Endometrial microvascular endothelial cells (primary cell): ENCODE data around the gene CASP8AP2. TPM values are rescaled to one million over a fixed set of nuclear protein-coding genes. Genes with fewer than 3 reads are reported as not detected.
"Not testable (repeated sequence)": the region's sequence is repeated elsewhere in the genome, so short reads cannot be mapped to it uniquely, and the experiment has no call there.

Experiments
- in situ Hi-C: cut with HindIII; loops from 2 replicates; pipeline ENCODE4 v1.10.0; 2017; ENCODE audit warnings: low sequenced_read_pairs, low pct_unique_long_range_greater_than_20kb; ENCODE audit errors: inconsistent ontology term
- total RNA-seq: library from RNA; depleted of rRNA; stranded (reverse); fragments of >200 nt; gene quantifications from one replicate; pipeline ENCODE4 v1.2.3, GENCODE V29; 2015; ENCODE audit errors: inconsistent ontology term

Gene CASP8AP2
- total RNA-seq, 1 donor from 2014 or later: 7.3 TPM

DNA sequence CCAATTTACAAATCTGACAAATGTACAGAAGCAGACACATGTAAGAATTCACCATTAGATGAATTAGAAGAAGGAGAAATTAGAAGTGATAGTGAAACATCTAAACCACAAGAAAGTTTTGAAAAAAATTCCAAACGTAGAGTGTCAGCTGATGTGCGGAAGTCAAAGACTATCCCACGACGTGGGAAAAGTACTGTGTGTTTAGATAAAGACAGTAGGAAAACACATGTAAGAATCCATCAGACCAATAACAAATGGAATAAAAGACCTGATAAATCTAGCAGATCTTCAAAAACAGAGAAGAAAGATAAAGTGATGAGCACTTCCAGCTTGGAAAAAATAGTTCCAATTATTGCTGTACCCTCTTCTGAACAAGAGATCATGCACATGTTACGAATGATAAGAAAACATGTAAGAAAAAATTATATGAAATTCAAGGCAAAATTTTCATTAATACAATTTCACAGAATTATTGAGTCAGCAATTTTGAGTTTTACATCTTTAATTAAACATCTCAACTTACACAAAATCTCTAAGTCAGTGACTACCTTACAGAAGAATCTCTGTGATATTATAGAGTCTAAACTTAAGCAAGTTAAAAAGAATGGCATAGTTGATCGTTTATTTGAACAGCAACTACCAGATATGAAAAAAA, 36.5 kb downstream of the CASP8AP2 start:
- in situ Hi-C loops: no loop called here

DNA sequence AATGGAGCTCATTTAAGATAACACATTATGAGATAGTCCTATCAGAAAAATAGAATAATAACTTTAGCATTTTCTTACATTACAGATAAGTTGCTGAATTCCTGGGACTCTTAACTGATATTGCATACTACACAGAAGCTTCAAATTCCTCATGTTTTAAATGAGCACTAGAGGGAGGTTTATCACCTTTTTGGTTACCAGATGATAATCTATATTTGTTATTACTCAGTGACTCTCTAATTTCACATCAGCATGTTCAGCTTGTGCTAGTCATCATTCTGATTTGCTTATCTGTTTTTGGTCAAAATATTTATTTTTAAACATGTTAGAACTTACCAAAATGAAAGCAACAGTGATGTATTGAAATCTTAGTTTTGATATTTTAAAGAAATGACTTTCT, 44.0 kb downstream of the CASP8AP2 start:
- in situ Hi-C loops: no loop called here

DNA sequence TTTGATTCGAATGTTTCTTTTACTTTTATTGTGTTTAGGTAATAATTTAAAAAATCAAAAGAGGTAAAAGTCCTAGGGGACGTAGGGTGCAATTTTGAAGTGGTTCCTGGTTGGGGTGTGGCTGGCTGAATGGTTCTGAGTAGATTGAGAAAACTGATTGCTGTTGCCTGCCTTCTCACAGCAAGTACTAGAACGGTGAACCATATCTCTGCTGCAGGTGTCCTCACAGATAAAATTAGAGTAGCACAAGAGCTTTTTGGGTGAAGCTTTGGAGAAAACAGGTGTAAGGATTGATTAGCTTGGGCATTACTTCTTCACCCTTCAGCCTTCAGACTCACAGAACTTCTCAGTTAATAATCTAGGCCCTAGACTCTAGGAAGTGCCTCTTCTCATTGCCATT, 44.8 kb downstream of the CASP8AP2 start:
- in situ Hi-C loops: no loop called here

DNA sequence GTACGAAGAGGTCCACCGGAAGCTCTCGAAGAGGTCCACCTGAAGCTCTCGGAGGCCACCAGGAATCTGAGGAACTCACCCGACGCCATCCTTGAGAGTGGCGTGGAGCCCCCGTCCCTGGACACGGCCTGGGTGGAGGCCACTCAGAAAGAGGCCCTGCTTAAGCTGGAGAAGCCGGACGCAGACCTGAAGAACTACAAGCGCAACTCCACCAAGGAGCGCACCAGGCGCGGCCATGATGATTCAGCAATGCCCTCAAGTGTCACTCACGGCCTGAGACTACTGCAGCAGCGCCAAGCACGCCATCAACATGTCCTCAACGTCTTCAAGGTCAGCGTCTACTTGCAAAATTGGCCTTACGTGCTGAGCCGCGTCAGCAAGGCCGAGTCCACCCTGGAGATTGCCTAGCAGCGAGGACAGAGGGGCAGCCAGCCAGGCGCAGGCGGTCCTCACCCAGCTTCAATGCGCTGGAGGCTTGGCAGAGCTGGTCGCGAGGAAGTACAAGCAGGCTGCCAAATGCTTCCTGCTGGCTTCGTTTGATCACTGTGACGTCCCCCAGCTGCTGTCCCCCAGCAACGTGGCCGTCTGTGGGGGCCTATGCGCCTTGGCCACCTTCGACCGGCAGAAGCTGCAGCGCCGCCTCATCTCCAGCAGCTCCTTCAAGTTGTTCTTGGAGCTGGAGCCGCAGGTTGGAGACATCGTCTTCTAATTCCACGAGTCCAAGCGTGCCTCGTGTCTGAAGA, 56.9 kb downstream of the CASP8AP2 start:
- in situ Hi-C loops: no loop called here

DNA sequence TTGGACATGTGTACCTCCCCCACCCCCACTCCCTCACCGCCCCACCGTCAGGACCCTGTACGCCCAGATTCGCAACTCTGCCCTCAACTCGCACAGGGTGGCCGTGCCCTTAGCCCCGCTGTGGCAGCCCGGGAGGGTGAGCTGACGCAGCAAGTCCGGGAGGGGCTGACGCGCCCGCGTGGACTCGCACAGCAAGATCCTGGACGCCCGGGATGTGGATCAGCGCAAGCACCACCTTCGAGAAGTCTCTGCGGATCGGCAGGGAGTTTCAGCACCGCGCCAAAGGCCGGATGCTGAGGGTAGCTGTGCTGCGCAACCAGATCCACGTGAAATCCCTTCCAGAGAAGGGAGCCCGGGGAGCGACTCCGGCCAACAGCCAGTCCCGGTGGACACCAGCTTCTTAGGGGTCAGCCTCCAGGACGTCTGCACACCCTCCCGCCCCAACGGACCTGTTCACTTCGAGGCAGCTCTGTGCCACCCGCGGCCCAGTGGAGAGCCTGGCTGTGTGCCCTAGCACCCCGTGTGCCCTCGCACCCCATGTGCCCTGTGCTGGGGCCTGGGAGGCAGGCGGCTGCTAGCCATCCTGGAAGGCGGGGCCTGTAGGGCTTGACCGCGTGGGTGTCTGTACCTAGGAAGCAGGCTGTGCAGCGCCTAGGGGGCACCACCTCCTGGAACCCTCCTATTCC, 57.9 kb downstream of the CASP8AP2 start:
- in situ Hi-C loops: no loop called here

DNA sequence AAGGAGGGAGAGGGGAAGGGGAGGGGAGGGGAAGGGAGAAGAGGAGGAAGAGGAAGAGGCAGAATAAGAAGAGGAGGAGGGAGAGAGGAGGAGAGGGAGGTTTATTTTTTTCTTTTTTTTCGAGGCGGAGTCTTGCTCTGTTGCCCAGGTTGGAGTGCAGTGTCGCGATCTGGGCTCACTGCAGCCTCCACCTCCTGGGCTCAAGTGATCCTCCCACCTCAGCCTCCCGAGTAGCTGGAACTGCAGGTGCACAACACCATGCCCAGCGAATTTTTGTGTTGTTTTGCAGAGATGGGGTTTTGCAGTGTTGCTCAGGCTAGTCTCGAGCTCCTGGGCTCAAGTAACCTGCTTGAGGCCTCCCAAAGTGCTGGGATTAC, 58.4 kb downstream of the CASP8AP2 start:
- in situ Hi-C loops: no loop called here

DNA sequence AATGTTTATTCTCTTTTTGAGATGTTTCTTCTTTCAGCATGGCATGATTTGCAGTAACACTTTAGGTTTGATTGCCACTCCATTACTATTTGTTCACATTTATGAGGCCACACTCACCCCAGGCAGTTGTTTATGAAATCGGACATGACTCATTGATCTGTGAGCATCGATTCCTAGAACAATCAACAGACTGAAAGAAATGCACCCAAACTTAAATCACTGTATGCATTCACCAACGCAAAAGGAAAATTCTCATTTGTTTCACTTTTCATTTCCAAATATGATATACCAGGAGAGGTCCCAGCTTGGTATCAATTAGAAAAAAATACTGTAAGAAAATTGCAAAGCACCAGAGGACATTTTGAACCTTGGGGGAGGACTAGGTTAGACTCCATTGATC, 59.2 kb downstream of the CASP8AP2 start:
- in situ Hi-C loops: no loop called here

DNA sequence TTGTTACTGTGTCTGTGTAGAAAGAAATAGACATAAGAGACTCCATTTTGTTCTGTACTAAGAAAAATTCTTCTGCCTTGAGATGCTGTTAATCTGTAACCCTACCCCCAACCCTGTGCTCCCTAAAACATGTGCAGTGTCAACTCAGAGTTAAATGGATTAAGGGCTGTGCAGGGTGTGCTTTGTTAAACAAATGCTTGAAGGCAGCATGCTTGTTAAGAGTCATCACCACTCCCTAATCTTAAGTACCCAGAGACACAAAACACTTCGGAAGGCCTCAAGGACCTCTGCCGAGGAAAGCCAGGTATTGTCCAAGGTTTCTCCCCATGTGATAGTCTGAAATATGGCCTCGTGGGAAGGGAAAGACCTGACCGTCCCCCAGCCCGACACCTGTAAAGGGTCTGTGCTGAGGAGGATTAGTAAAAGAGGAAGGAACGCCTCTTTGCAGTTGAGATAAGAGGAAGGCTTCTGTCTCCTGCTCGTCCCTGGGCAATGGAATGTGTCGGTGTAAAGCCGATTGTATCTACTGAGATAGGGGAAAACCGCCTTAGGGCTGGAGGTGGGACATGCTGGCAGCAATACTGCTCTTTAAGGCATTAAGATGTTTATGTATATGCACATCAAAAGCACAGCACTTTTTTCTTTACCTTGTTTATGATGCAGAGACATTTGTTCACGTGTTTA, 61.3 kb downstream of the CASP8AP2 start:
- in situ Hi-C loops: not testable (repeated sequence)

DNA sequence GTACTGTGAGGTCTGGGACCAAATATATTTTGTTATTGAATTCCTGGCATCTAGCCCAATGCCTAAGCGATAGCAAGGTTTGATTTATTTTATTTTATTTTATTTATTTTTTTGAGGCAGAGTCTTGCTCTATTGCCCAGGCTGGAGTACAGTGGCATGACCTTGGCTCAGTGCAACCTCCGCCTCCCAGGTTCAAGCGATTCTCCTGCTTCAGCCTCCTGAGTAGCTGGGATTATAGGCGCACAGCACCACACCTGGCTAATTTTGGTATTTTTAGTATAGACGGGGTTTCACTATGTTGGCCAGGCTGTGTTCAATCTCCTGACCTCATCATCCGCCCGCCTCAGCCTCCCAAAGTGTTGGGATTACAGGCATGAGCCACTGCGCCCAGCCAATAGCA, 62.9 kb downstream of the CASP8AP2 start:
- in situ Hi-C loops: not testable (repeated sequence)

DNA sequence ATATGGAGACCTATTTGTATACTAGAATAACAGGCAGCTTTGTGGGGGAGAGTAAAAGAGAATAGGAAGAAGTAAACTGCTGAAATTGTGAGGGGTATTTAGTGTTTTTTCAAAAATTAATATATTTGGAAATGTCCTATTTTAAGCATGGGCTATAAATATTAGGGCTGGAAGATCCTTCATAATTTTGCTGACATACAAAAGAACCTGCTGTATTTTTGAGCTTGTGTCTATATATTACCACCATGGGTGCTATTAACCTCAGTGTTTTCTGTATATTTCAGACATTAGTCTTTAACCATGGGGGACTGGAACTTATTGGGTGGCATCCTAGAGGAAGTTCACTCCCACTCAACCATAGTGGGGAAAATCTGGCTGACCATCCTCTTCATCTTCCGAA, 64.5 kb downstream of the CASP8AP2 start, which contains the start of gene GJA10:
GJA10 (plus strand) TSS at position 301 of the 400 bp plus-strand sequence; CDS start at position 301, 0 bp downstream.
- in situ Hi-C loops: no loop called here

DNA sequence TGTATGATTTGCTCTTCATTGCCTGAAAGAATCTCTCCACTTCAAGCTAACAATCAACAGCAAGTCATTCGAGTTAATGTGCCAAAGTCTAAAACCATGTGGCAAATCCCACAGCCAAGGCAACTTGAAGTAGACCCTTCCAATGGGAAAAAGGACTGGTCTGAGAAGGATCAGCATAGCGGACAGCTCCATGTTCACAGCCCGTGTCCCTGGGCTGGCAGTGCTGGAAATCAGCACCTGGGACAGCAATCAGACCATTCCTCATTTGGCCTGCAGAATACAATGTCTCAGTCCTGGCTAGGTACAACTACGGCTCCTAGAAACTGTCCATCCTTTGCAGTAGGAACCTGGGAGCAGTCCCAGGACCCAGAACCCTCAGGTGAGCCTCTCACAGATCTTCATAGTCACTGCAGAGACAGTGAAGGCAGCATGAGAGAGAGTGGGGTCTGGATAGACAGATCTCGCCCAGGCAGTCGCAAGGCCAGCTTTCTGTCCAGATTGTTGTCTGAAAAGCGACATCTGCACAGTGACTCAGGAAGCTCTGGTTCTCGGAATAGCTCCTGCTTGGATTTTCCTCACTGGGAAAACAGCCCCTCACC, 65.7 kb downstream of the CASP8AP2 start:
- in situ Hi-C loops: no loop called here

DNA sequence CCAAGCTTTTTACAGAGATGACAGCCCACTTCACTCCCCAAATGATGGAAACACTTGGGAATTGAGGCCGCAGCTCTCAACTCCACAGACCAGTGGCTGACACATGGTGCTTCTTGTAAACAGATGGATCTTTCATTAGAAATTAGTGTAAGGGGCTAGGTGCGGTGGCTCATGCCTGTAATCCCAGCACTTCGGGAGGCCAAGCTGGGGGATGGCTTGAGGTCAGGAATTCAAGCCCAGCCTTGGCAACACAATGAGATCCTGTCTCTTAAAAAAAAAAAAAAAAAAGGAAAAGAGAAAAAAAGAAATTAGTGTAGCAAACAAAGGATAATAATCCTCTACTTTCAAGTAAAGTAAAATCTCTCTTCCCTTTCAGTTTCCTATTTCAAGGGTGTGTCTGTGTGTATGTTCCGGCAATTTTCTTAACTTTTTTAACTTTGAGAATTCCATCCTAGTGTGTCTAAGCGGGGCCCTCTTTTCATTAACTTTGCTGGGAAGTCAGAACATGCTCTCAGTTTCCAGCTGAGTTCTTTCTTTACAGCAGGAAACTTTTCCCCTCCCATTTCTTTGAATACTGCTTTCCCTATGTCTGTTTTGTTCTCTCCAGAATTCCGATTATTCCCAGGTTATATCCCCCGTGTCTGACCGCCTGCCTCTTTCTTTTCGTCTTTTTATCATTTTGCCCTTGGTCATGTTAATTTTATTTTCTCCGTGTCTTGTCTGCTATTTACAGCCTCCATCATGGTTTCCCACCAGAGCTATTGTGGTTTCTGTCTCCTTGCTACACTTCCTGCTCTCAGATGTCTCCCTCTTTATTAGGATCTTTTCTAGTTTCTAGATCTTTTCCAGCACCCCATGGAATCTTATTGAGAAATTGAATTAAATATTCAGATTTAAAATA, 80.6 kb downstream of the CASP8AP2 start:
- in situ Hi-C loops: not testable (repeated sequence)

DNA sequence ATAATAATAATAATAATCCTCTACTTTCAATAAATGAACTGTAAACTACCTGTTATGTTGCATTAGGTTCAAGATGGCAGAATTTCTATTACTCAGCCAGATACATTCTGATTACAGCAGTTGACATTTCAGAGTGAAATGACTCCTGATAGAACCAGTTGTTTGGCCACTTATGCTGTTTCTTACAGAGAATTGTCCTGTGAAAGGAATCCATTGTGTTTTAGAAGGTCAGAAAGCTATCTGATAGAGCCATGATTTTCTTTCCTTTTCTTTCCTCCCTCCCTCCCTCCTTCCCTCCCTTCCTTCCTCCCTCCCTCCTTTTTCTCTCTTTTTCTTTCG, 81.2 kb downstream of the CASP8AP2 start:
- in situ Hi-C loops: no loop called here

DNA sequence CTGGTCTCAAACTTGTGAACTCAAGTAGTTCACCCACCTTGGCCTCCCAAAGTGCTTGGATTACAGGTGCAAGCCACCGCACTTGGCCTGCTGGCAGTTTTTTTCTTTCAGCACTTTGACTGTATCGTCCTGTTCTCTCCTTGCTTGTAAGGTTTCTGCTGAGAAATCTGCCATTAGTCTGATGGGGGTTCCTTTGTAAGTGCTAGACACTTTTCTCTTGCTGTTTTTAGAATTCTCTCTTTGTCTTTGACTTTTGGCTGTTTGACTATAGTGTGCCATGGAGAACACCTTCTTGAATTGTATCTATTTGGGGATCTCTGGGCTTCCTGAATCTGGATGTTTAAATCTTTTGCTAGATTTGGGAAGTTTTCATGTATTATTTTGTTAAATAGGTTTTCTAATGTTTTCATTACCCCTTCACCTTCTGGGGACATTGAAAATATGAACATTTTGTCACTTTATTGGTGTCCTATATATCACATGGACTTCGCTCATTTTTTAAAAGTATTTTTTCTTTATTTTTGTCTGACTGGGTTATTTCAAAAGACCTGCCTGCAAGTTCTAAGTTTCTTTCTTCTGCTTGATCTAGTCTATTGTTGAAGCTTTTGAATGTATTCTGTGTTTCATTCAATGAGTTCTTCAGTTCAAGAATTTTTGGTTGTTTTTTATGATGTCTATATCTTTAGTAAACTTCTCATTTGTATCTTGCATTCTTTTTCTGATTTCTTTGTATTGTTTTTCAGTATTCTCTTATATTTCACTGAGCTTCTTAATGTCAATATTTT, 86.6 kb downstream of the CASP8AP2 start:
- in situ Hi-C loops: no loop called here

DNA sequence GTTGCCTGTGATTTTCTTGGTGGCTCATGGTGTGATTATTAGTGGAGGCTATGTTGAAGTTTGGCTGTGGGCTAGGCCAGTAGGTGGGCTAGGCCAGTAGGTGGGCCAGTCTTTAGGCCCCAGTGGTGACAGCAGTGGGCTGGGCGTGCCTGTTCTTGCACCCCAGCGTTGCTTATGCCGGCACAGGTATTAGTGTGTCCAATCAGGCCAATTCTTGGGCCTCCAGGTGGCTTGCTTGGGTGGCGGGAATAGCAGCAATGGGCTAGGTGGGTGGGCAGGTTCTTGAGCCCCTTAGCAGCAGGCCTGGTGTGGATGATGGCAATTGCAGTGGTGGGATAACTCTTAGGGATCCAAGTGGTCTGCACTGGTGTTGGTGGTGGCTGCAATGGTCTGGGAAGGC, 87.5 kb downstream of the CASP8AP2 start:
- in situ Hi-C loops: no loop called here

DNA sequence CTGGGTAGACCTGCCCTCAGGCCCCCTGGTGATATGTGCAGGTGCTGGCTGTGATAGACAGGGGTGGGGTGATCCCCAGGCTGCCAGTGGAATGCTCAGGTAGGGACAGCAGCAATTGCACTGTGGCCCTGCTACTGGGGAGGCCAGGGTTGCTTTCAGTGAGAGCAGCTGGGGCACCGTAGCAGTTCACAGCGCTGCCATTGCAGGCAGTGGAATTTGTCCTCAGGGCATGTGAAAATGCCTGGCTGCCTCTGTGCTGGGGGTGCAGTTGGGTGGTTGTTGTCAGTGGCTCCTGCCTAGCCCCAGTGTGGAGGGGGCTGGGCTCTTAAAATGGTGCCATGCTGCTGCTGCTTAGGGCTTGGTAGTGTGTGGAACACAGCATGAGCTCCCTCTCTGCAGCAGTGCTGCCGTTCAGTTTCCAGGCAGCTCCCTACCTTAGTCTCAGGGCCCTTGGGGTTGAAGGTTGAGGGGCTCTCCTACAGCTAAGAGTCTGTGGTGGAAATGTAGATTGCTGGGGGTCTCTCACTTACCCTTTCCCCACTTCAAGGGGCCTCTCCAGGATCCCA, 88.2 kb downstream of the CASP8AP2 start:
- in situ Hi-C loops: no loop called here
